Measurements from ENCODE around the gene PRRX2. TPM values are rescaled to one million over a fixed set of nuclear protein-coding genes. Genes with fewer than 3 reads are reported as not detected.

PRRX2 gene
- total and polyA plus RNA-seq, 2 of the 13 experiments (the other 11 are each of a cell fraction or from before 2014, with no cell fraction given) = 0.05 TPM; not detected in 1

DNA sequence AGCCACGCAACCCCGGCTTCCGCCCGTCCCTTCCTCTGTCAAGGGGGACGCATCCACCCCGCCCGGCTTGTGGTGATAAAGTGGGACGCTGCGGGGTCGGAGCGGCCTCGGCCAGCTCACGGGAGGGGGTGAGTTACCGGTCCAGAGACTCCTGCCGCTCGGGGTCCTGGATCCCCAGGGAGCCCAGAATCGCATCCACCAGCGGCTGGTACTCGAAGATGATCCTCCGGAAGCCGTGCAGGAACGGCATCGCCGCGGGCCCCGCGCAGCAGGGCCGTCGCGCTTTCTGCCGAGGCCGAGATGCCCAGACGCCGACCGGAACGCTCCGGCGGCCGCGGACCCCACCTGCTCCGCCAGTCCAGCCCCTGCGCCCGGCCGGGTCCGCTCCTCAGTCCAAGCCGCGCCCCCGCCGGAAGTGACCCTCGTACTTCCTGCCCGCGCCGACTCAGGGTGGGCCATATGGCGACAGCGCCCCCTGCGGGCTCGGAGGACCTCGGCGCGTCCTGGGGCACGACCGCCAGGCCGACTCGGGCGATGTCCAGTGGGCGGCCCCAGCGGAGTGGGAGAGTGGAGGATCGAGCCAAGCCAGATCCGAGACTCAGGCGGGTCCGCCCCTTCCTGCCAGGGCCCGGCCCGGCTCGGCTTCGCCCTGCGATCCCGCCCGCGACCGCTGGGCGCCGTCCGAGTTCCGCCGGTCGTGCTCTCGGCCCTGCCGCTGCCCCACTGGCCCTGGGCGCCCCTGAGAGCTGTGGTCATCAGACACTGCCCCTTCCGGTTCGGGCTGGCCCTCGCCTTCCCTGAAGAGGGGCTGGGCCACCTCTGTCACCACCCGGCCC, 23.5 kb upstream of the PRRX2 start, which contains the start of gene ASB6 (continued):
- TF ChIP-seq, protein P1, sequence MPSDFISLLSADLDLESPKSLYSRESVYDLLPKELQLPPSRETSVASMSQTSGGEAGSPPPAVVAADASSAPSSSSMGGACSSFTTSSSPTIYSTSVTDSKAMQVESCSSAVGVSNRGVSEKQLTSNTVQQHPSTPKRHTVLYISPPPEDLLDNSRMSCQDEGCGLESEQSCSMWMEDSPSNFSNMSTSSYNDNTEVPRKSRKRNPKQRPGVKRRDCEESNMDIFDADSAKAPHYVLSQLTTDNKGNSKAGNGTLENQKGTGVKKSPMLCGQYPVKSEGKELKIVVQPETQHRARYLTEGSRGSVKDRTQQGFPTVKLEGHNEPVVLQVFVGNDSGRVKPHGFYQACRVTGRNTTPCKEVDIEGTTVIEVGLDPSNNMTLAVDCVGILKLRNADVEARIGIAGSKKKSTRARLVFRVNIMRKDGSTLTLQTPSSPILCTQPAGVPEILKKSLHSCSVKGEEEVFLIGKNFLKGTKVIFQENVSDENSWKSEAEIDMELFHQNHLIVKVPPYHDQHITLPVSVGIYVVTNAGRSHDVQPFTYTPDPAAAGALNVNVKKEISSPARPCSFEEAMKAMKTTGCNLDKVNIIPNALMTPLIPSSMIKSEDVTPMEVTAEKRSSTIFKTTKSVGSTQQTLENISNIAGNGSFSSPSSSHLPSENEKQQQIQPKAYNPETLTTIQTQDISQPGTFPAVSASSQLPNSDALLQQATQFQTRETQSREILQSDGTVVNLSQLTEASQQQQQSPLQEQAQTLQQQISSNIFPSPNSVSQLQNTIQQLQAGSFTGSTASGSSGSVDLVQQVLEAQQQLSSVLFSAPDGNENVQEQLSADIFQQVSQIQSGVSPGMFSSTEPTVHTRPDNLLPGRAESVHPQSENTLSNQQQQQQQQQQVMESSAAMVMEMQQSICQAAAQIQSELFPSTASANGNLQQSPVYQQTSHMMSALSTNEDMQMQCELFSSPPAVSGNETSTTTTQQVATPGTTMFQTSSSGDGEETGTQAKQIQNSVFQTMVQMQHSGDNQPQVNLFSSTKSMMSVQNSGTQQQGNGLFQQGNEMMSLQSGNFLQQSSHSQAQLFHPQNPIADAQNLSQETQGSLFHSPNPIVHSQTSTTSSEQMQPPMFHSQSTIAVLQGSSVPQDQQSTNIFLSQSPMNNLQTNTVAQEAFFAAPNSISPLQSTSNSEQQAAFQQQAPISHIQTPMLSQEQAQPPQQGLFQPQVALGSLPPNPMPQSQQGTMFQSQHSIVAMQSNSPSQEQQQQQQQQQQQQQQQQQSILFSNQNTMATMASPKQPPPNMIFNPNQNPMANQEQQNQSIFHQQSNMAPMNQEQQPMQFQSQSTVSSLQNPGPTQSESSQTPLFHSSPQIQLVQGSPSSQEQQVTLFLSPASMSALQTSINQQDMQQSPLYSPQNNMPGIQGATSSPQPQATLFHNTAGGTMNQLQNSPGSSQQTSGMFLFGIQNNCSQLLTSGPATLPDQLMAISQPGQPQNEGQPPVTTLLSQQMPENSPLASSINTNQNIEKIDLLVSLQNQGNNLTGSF (CRISPR knock-in tag; IDR thresholded peaks at IDR 0.05) = no peak; the same call in 1 of the 2 replicates
- TF ChIP-seq SSRP1 (CRISPR knock-in tag; IDR thresholded peaks at IDR 0.05) (no peak), ZNF441 (CRISPR knock-in tag; IDR thresholded peaks at IDR 0.05; ENCODE audit: borderline replicate concordance) (peak; percentile 97), ZNF691 (CRISPR knock-in tag; IDR thresholded peaks at IDR 0.05; ENCODE audit: borderline replicate concordance, low read depth) (peak; percentile 97; the same call in 1 of the 2 replicates), SMAD1 (CRISPR knock-in tag; IDR thresholded peaks at IDR 0.05; ENCODE audit: borderline replicate concordance, low read depth) (peak; percentile 84; the same call in 1 of the 2 replicates), ZNF225 (CRISPR knock-in tag; IDR thresholded peaks at IDR 0.05) (no peak), REL (CRISPR knock-in tag; conservative IDR thresholded peaks at IDR 0.05) (peak; percentile 75), FOXM1 (CRISPR knock-in tag; IDR thresholded peaks at IDR 0.05) (no peak), KDM5A (IDR thresholded peaks at IDR 0.05; ENCODE audit: borderline replicate concordance, low read length) (peak; percentile 99), DNMT3B (CRISPR knock-in tag; conservative IDR thresholded peaks at IDR 0.05) (no peak), ATF3 (CRISPR knock-in tag; IDR thresholded peaks at IDR 0.05) (peak; percentile 17; the same call in 1 of the 2 replicates), CHCHD3 (CRISPR knock-in tag; IDR thresholded peaks at IDR 0.05) (peak; percentile 76), ZNF773 (CRISPR knock-in tag; IDR thresholded peaks at IDR 0.05; ENCODE audit: borderline replicate concordance) (no peak; the same call in 1 of the 2 replicates), ADNP (CRISPR knock-in tag; IDR thresholded peaks at IDR 0.05) (no peak), ZBTB1 (CRISPR knock-in tag; IDR thresholded peaks at IDR 0.05; ENCODE audit: borderline replicate concordance) (no peak), RXRB (CRISPR knock-in tag; IDR thresholded peaks at IDR 0.05; ENCODE audit: borderline replicate concordance) (peak; percentile 77; the same call in 1 of the 2 replicates), ZNF33B (CRISPR knock-in tag; IDR thresholded peaks at IDR 0.05) (peak; percentile 89; the same call in 1 of the 2 replicates)
- TF ChIP-seq, protein P2, sequence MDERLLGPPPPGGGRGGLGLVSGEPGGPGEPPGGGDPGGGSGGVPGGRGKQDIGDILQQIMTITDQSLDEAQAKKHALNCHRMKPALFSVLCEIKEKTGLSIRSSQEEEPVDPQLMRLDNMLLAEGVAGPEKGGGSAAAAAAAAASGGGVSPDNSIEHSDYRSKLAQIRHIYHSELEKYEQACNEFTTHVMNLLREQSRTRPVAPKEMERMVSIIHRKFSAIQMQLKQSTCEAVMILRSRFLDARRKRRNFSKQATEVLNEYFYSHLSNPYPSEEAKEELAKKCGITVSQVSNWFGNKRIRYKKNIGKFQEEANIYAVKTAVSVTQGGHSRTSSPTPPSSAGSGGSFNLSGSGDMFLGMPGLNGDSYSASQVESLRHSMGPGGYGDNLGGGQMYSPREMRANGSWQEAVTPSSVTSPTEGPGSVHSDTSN (CRISPR knock-in tag; IDR thresholded peaks at IDR 0.05) = no peak
- TF ChIP-seq, protein P3, sequence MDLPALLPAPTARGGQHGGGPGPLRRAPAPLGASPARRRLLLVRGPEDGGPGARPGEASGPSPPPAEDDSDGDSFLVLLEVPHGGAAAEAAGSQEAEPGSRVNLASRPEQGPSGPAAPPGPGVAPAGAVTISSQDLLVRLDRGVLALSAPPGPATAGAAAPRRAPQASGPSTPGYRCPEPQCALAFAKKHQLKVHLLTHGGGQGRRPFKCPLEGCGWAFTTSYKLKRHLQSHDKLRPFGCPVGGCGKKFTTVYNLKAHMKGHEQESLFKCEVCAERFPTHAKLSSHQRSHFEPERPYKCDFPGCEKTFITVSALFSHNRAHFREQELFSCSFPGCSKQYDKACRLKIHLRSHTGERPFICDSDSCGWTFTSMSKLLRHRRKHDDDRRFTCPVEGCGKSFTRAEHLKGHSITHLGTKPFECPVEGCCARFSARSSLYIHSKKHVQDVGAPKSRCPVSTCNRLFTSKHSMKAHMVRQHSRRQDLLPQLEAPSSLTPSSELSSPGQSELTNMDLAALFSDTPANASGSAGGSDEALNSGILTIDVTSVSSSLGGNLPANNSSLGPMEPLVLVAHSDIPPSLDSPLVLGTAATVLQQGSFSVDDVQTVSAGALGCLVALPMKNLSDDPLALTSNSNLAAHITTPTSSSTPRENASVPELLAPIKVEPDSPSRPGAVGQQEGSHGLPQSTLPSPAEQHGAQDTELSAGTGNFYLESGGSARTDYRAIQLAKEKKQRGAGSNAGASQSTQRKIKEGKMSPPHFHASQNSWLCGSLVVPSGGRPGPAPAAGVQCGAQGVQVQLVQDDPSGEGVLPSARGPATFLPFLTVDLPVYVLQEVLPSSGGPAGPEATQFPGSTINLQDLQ (CRISPR knock-in tag; IDR thresholded peaks at IDR 0.05) = peak; percentile 87; the same call in 1 of the 2 replicates

Data from HepG2 (cell line).